Neural cell (in vitro differentiated cells): ENCODE results near the gene DPF3. TPM values are rescaled to one million over a fixed set of nuclear protein-coding genes. Genes with fewer than 3 reads are reported as not detected.

Experiments
- H2AFZ ChIP-seq: fragments of 200-600, 300-800 bp; sonication (generic), shearing (Covaris generic); 2 replicates; pipeline ENCODE4 v1.6.0; 2014; ENCODE audit warnings: low read depth, mild to moderate bottlenecking, antibody characterized with exemption, low read length, moderate library complexity
- H3F3A ChIP-seq: fragments of 200-600 bp; shearing (Covaris generic); 2 replicates; pipeline ENCODE4 v1.6.1; 2016; ENCODE audit warnings: mild to moderate bottlenecking, moderate library complexity, mixed read lengths, antibody characterized with exemption, low read length; ENCODE audit not compliant: insufficient read depth, poor library complexity, severe bottlenecking
- H3K27ac ChIP-seq: fragments of 200-600, 300-800 bp; sonication (generic), shearing (Covaris generic); 2 replicates; pipeline ENCODE4 v1.5.1; 2014; ENCODE audit warnings: mild to moderate bottlenecking, low read length, moderate library complexity
- H3K27me3 ChIP-seq: fragments of 300-800, 200-600 bp; sonication (generic), shearing (Covaris generic); 2 replicates; pipeline ENCODE4 v1.6.0; 2014; ENCODE audit warnings: mild to moderate bottlenecking, low read depth, low read length, moderate library complexity; ENCODE audit not compliant: insufficient read depth
- H3K36me3 ChIP-seq: fragments of 300-800, 200-600 bp; sonication (generic), shearing (Covaris generic); 2 replicates; pipeline ENCODE4 v1.5.1; 2014; ENCODE audit warnings: mild to moderate bottlenecking, antibody characterized with exemption, low read length, moderate library complexity; ENCODE audit not compliant: insufficient read depth
- H3K4me2 ChIP-seq: fragments of 300-800, 200-600 bp; sonication (generic), shearing (Covaris generic); 2 replicates; pipeline ENCODE4 v1.6.0; 2014; ENCODE audit warnings: mild to moderate bottlenecking, low read length
- H3K4me3 ChIP-seq: fragments of 300-800, 200-600 bp; sonication (generic), shearing (Covaris generic); 2 replicates; pipeline ENCODE4 v1.5.1; 2014; ENCODE audit warnings: mild to moderate bottlenecking, low read length, moderate library complexity
- H3K79me2 ChIP-seq: fragments of 200-600 bp; shearing (Covaris generic); replicated peaks from 2 replicates; pipeline ENCODE4 v1.6.0; 2014; ENCODE audit warnings: mild to moderate bottlenecking, low read length, moderate library complexity; ENCODE audit not compliant: insufficient read depth
- H3K9ac ChIP-seq: fragments of 300-800, 200-600 bp; sonication (generic), shearing (Covaris generic); 2 replicates; pipeline ENCODE4 v1.6.1; 2016; ENCODE audit warnings: mild to moderate bottlenecking, low read length, mixed read lengths
- H3K9me2 ChIP-seq: fragments of 200-600 bp; shearing (Covaris generic); 2 replicates; pipeline ENCODE4 v1.6.1; 2016; ENCODE audit warnings: mild to moderate bottlenecking, low read length, mixed read lengths; ENCODE audit not compliant: insufficient read depth
- H3K9me3 ChIP-seq: fragments of 200-600, 300-800 bp; sonication (generic), shearing (Covaris generic); 2 replicates; pipeline ENCODE4 v1.6.1; 2016; ENCODE audit warnings: mild to moderate bottlenecking, mixed run types, low read length, moderate library complexity, mixed read lengths
- H4K20me1 ChIP-seq: fragments of 200-600 bp; shearing (Covaris generic); 2 replicates; pipeline ENCODE4 v1.6.1; 2016; ENCODE audit warnings: mild to moderate bottlenecking, mixed run types; ENCODE audit not compliant: insufficient read depth
- EP300 ChIP-seq: fragments of 450-650 bp; conservative IDR thresholded peaks from 2 replicates; pipeline ENCODE4 v1.6.1; 2014; ENCODE audit warnings: antibody characterized with exemption, mild to moderate bottlenecking, moderate library complexity; ENCODE audit not compliant: poor library complexity, severe bottlenecking
- EZH2 ChIP-seq: fragments of 200-600, 300-800 bp; shearing (Covaris generic), sonication (generic); IDR thresholded peaks from 2 replicates; pipeline ENCODE4 v1.6.1; 2014; ENCODE audit warnings: antibody characterized with exemption, low read length, borderline replicate concordance, mild to moderate bottlenecking; ENCODE audit not compliant: insufficient read depth, poor library complexity, severe bottlenecking
- MXI1 ChIP-seq: fragments of 450-650 bp; conservative IDR thresholded peaks from 2 replicates; pipeline ENCODE4 v1.6.1; 2014; ENCODE audit warnings: antibody characterized with exemption, mild to moderate bottlenecking; ENCODE audit not compliant: poor library complexity, severe bottlenecking
- POLR2AphosphoS5 ChIP-seq: IDR thresholded peaks from 2 replicates; pipeline ENCODE4 v1.6.1; 2012
- RAD21 ChIP-seq: fragments of 450-650 bp; conservative IDR thresholded peaks from 2 replicates; pipeline ENCODE4 v1.6.1; 2014; ENCODE audit warnings: antibody characterized with exemption, mild to moderate bottlenecking, moderate library complexity
- SMC3 ChIP-seq: fragments of 450-650 bp; conservative IDR thresholded peaks from 2 replicates; pipeline ENCODE4 v1.6.1; 2014; ENCODE audit warnings: antibody characterized with exemption, mild to moderate bottlenecking, moderate library complexity; ENCODE audit not compliant: poor library complexity
- TAF1 ChIP-seq: IDR thresholded peaks from 2 replicates; pipeline ENCODE4 v1.6.1; 2012; ENCODE audit warnings: low read depth
- polyA plus RNA-seq: library from polyadenylated mRNA; depleted of rRNA; stranded (reverse); fragments of >200 nt; gene quantifications from 2 replicates; pipeline ENCODE4 v1.2.3, GENCODE V29; 2014
- TF ChIP-seq, protein P1 (sequence below): fragments of 450-650 bp; IDR thresholded peaks from 2 replicates; pipeline ENCODE4 v1.5.1; 2014; ENCODE audit warnings: antibody characterized with exemption, mild to moderate bottlenecking, moderate library complexity; ENCODE audit not compliant: poor library complexity, severe bottlenecking
- TF ChIP-seq, protein P2 (sequence below): IDR thresholded peaks from 2 replicates; pipeline ENCODE4 v1.6.1; 2012; ENCODE audit warnings: borderline replicate concordance

Gene DPF3
- polyA plus RNA-seq, 1 donor from 2014 or later: 2.9 TPM

DNA sequence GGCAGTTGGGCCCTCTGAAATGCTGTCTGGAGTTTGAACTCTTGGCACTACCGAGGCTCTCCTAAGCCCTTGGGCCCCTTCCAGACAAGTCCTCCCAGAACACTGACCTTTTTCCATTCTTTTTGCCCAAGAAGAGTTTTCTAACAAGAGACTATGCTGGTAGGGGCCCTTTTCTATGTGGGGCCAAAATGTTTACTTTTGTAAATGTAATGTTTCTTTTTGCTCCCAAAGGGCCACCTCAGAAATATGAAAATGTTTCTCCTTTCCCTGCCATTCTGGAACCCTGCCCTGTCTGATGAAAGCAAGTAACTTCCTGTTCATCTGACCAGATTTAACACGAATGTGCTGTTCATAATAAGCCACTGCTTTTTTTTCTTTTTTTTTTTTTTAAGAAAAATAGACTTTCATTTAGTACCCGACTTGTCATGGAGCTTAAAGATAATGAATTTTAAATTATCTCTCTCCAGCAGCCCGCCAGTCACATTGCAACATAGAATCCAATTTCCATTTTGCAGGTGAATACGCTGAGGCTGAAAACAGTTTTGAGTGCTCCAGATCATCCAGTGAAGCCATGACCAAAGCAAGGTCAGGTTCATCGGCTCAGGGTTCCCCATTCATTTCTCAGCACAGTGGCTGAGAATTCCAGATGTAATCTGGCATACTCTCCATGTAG lies 169.9 kb downstream of the DPF3 start:
- no peak overlapping the region for H3K4me2 ChIP-seq
- no peak overlapping the region for H2AFZ ChIP-seq
- no peaks in the 10 kb centered on the region for H3F3A ChIP-seq
- no peaks in the 10 kb centered on the region for H3K79me2 ChIP-seq
- no peaks in the 10 kb centered on the region for H3K9me2 ChIP-seq
- H3K36me3 ChIP-seq: no peaks in the 10 kb centered on the region
- no peaks in the 10 kb centered on the region for H3K9me3 ChIP-seq
- H3K4me3 ChIP-seq: no peak overlapping the region
- no peak overlapping the region for H3K27ac ChIP-seq
- TF ChIP-seq EP300: no peak
- TF ChIP-seq, protein P1, sequence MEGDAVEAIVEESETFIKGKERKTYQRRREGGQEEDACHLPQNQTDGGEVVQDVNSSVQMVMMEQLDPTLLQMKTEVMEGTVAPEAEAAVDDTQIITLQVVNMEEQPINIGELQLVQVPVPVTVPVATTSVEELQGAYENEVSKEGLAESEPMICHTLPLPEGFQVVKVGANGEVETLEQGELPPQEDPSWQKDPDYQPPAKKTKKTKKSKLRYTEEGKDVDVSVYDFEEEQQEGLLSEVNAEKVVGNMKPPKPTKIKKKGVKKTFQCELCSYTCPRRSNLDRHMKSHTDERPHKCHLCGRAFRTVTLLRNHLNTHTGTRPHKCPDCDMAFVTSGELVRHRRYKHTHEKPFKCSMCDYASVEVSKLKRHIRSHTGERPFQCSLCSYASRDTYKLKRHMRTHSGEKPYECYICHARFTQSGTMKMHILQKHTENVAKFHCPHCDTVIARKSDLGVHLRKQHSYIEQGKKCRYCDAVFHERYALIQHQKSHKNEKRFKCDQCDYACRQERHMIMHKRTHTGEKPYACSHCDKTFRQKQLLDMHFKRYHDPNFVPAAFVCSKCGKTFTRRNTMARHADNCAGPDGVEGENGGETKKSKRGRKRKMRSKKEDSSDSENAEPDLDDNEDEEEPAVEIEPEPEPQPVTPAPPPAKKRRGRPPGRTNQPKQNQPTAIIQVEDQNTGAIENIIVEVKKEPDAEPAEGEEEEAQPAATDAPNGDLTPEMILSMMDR: no peak
- H4K20me1 ChIP-seq: no peaks in the 10 kb centered on the region
- no peaks in the 10 kb centered on the region for H3K27me3 ChIP-seq
- H3K9ac ChIP-seq: no peak overlapping the region

DNA sequence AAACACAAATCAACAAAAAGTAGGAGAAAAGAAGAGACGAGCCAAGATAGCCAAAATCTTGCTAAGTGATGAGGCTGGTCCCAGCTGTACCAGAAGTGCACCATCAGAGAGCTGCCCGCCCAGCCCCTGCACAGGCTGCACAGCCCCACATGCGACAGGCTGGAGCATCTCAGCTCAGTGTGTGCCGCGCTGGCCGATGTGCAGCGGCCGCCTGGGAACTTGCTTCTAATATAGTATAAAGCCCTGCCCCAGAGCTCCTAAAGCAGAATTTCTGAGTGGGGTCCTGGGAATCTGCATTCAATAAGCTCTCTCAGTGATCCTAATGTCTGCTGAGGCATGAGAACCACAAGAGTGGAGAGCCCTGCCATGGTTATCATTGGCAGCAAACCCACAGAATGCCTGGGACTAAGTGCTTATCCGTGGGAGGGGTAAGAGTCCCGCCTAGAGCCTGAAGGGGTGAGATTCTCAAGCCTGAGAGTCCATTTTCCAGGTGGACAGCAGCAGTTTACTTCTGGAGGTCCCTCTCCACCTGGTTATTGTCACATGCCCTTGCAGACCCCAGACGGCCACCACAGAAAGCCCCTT lies 171.6 kb downstream of the DPF3 start:
- H3K4me2 ChIP-seq: no peak overlapping the region
- no peaks in the 10 kb centered on the region for H3K9me2 ChIP-seq
- H3K79me2 ChIP-seq: no peaks in the 10 kb centered on the region
- no peak overlapping the region for H3K9ac ChIP-seq
- H3K27ac ChIP-seq: no peak overlapping the region
- no peaks in the 10 kb centered on the region for H3K9me3 ChIP-seq
- H3K27me3 ChIP-seq: no peaks in the 10 kb centered on the region
- no peak overlapping the region for H3K4me3 ChIP-seq
- H3K36me3 ChIP-seq: no peaks in the 10 kb centered on the region
- no peak overlapping the region for H2AFZ ChIP-seq
- no peaks in the 10 kb centered on the region for H4K20me1 ChIP-seq
- TF ChIP-seq EZH2 (no peak), RAD21 (no peak), EP300 (no peak), TAF1 (no peak), SMC3 (no peak), MXI1 (no peak), POLR2AphosphoS5 (no peak)
- TF ChIP-seq, protein P1: no peak
- TF ChIP-seq, protein P2, sequence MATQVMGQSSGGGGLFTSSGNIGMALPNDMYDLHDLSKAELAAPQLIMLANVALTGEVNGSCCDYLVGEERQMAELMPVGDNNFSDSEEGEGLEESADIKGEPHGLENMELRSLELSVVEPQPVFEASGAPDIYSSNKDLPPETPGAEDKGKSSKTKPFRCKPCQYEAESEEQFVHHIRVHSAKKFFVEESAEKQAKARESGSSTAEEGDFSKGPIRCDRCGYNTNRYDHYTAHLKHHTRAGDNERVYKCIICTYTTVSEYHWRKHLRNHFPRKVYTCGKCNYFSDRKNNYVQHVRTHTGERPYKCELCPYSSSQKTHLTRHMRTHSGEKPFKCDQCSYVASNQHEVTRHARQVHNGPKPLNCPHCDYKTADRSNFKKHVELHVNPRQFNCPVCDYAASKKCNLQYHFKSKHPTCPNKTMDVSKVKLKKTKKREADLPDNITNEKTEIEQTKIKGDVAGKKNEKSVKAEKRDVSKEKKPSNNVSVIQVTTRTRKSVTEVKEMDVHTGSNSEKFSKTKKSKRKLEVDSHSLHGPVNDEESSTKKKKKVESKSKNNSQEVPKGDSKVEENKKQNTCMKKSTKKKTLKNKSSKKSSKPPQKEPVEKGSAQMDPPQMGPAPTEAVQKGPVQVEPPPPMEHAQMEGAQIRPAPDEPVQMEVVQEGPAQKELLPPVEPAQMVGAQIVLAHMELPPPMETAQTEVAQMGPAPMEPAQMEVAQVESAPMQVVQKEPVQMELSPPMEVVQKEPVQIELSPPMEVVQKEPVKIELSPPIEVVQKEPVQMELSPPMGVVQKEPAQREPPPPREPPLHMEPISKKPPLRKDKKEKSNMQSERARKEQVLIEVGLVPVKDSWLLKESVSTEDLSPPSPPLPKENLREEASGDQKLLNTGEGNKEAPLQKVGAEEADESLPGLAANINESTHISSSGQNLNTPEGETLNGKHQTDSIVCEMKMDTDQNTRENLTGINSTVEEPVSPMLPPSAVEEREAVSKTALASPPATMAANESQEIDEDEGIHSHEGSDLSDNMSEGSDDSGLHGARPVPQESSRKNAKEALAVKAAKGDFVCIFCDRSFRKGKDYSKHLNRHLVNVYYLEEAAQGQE: no peak
- no peaks in the 10 kb centered on the region for H3F3A ChIP-seq
